ENCODE data around the gene DEAF1.
"Not testable (repeated sequence)": the region's sequence is repeated elsewhere in the genome, so short reads cannot be mapped to it uniquely, and the experiment has no call there.

DEAF1 gene

DNA sequence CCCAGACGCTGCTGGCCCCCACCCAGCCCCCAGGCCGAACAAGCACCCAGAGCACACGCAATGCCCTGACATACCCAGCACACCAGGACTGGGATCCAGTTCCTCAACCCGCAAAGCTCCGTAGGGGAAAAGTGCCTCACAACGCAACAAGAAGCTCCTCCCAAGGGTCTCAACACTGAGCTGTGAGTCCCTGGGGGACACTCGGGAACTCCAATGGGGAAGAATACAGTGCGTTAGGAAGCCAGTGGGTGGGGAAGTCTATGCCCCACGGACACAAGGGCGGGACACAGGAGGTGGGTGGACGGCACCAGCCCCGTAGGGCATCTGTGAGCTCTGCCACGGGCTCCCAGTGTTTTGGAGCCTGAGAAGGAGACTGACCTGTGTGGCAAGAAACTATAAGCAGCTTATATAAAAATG is 1.6 kb downstream of the DEAF1 start:
- no peak for DNase-seq (ENCODE audit: extremely low spot score)
- TF ChIP-seq HDGF (IDR thresholded peaks at IDR 0.05; ENCODE audit: borderline replicate concordance): no peak
- POLR2A ChIA-PET: interaction anchor here (0.8 to 1.6 kb wide), 5 partner anchors 10 to 138 kb away, joined by 3 to 8 read pairs (median 3); no protein-coding TSS in a partner anchor
- CTCF ChIA-PET: interaction anchor here (0.6 to 1.2 kb wide), 5 partner anchors 13 to 472 kb away, joined by 3 to 6 read pairs (median 3); no protein-coding TSS in a partner anchor

GRCh38 chr11:692824-693414 is 2.1 kb downstream of the DEAF1 start:
- ChIA-PET POLR2A (interaction anchor here (0.8 to 1.6 kb wide), 5 partner anchors 10 to 138 kb away, joined by 3 to 8 read pairs (median 3); no protein-coding TSS in a partner anchor), CTCF (interaction anchor here (0.6 to 1.2 kb wide), 4 partner anchors 13 to 472 kb away, joined by 3 to 6 read pairs (median 4); no protein-coding TSS in a partner anchor)
- no peak for DNase-seq (ENCODE audit: extremely low spot score)
- TF ChIP-seq L3MBTL2 (conservative IDR thresholded peaks at IDR 0.05): no peak
- no peak for TF ChIP-seq ELF4 (IDR thresholded peaks at IDR 0.05)
- no peak for TF ChIP-seq BHLHE40 (IDR thresholded peaks at IDR 0.05; ENCODE audit: borderline replicate concordance)
- no peak for TF ChIP-seq PKNOX1 (IDR thresholded peaks at IDR 0.05)
- no peak for TF ChIP-seq CTBP1 (IDR thresholded peaks at IDR 0.05; ENCODE audit: borderline replicate concordance)
- no peak for TF ChIP-seq LEF1 (IDR thresholded peaks at IDR 0.05; ENCODE audit: borderline replicate concordance)
- no peak for TF ChIP-seq FOXM1 (IDR thresholded peaks at IDR 0.05; ENCODE audit: borderline replicate concordance)
- TF ChIP-seq SP1 (IDR thresholded peaks at IDR 0.05): no peak
- TF ChIP-seq FOXA1 (IDR thresholded peaks at IDR 0.05): no peak
- TF ChIP-seq SUZ12 (IDR thresholded peaks at IDR 0.05): no peak
- TF ChIP-seq HDGF (IDR thresholded peaks at IDR 0.05; ENCODE audit: borderline replicate concordance): no peak

- ChIA-PET CTCF (no interaction called here), POLR2A (interaction anchor here (1.2 kb wide), 1 partner anchor 55 kb away, joined by 3 read pairs; the partner anchor contains the start of gene TALDO1)
- TF ChIP-seq TARDBP (IDR thresholded peaks at IDR 0.05): no peak
- TF ChIP-seq BHLHE40 (IDR thresholded peaks at IDR 0.05; ENCODE audit: borderline replicate concordance): no peak
- DNase-seq (ENCODE audit: extremely low spot score): no peak
These were observed 3.1 kb downstream of the DEAF1 start for GRCh38 chr11:691710-692590.

DNA sequence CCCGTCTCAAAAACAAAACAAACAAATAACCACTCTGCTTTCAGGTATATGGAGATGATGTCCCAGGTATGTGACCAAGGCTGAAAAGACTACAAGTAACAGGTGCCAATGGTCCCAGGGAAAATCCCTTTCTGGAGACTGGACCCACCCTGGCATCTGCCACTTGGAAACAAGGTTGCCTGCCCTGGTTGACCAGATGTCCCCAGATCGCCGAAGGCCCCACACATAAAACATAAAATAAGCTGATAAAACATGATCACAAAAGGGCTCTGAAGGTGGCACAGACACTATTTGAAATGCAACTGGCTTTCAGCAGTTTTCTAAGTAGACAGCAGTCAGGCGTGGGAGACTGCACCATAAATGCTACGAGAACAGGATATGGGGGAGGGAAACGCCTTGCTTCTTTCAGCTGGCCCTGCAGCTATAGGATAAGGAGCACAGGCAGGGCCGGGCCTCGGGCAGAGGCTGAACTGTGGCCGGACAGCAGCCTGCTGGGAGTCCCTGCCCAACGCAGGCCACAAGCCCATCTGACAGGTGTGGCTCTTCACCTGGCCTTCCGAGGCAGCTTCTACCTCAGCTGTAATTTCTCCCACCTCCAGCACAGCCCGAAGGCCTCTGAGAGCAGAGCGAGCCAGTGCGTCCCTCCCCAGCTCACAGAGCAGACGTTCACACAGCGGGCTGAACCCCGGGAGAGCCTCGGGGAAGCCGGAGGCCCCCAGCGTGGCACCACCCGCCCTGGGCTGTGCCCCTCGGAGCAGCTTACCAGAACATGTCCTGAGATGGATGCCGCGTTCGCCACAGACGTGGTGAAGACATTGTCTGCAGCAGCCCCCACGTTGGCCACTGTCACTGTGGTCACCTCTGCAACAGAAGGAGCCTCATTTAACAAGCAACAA is 4.0 kb downstream of the DEAF1 start:
- TF ChIP-seq BHLHE40 (IDR thresholded peaks at IDR 0.05; ENCODE audit: borderline replicate concordance) (no peak), FOXA1 (IDR thresholded peaks at IDR 0.05) (no peak), NFRKB (IDR thresholded peaks at IDR 0.05) (no peak), CTBP1 (IDR thresholded peaks at IDR 0.05; ENCODE audit: borderline replicate concordance) (no peak), FOXK2 (IDR thresholded peaks at IDR 0.05) (no peak), FOXM1 (IDR thresholded peaks at IDR 0.05; ENCODE audit: borderline replicate concordance) (no peak), ZNF384 (IDR thresholded peaks at IDR 0.05) (no peak)
- DNase-seq (ENCODE audit: extremely low spot score): no peak
- ChIA-PET CTCF (no interaction called here), POLR2A (interaction anchor here (1.2 kb wide), 1 partner anchor 56 kb away, joined by 3 read pairs; the partner anchor contains the start of gene TALDO1)

DNA sequence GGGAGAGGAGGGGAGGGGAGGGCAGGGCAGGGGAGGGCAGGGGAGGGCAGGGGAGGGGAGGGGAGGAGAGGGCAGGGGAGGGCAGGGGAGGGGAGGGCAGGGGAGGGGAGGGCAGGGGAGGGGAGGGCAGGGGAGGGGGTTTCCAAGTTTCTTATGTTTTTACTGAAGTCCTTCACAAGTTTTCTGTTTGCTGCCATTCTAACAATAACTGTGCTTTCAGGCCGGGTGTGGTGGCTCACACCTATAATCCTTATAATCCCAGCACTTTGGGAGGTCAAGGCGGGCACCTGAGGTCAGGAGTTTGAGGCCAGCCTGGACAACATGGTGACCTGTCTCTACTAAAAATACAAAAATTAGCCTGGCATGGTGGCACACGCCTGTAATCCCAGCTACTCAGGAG is 4.8 kb downstream of the DEAF1 start:
- CTCF ChIA-PET; DNase-seq (ENCODE audit: extremely low spot score); POLR2A ChIA-PET: not testable (repeated sequence)

DNA sequence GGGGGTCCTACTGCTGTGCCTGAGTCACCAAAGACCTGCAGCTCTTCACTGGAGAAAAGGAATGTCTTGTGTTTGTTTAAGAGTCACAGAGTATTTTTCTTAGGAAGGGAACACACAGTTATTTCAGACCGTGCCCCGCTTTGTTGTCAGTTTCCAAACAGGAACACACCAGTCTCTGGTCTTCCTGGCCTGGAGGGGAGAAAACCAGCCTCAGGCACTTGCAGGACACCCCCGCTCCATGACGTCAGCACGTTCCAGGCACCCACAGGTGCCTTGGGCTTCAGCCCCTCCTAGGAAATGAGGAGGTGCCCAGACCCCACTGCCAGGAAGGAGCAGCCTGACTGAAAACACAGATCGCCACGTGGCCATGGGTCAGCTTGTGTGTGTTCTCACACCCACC is 5.4 kb downstream of the DEAF1 start:
- TF ChIP-seq FOXK2 (IDR thresholded peaks at IDR 0.05) (no peak), NFRKB (IDR thresholded peaks at IDR 0.05) (no peak), SUZ12 (IDR thresholded peaks at IDR 0.05) (no peak), BHLHE40 (IDR thresholded peaks at IDR 0.05; ENCODE audit: borderline replicate concordance) (no peak), ZNF384 (IDR thresholded peaks at IDR 0.05) (no peak), FOXA1 (IDR thresholded peaks at IDR 0.05) (no peak), ELF4 (IDR thresholded peaks at IDR 0.05) (no peak), LEF1 (IDR thresholded peaks at IDR 0.05; ENCODE audit: borderline replicate concordance) (no peak), ARNT (IDR thresholded peaks at IDR 0.05) (no peak), CTBP1 (IDR thresholded peaks at IDR 0.05; ENCODE audit: borderline replicate concordance) (no peak), FOXM1 (IDR thresholded peaks at IDR 0.05; ENCODE audit: borderline replicate concordance) (no peak), HDGF (IDR thresholded peaks at IDR 0.05; ENCODE audit: borderline replicate concordance) (no peak), L3MBTL2 (conservative IDR thresholded peaks at IDR 0.05) (no peak), PKNOX1 (IDR thresholded peaks at IDR 0.05) (no peak)
- no peak for DNase-seq (ENCODE audit: extremely low spot score)
- CTCF ChIA-PET: no interaction called here
- POLR2A ChIA-PET: no interaction called here

All from HEK293T (cell line).